GM18505 (cell line): ENCODE data around the gene MYO15B.

ENCODE experiments used
- ATAC-seq: cut with Tn5 transposase; IDR thresholded peaks from one replicate; pipeline ENCODE4 v1.9.1; 2021; ENCODE audit not compliant: unreplicated experiment
- POLR2A ChIP-seq: IDR thresholded peaks from 4 replicates; pipeline ENCODE4 v1.6.1; 2011; ENCODE audit warnings: borderline replicate concordance; ENCODE audit not compliant: insufficient read depth, insufficient read length; ENCODE audit errors: extremely low read depth

Gene MYO15B

GRCh38 chr17:75624714-75625345 lies 37.2 kb downstream of the MYO15B start:
- ATAC-seq = no peak
- TF ChIP-seq POLR2A = no peak

GRCh38 chr17:75625813-75626486 lies 38.4 kb downstream of the MYO15B start:
- TF ChIP-seq POLR2A = no peak
- ATAC-seq = no peak

DNA sequence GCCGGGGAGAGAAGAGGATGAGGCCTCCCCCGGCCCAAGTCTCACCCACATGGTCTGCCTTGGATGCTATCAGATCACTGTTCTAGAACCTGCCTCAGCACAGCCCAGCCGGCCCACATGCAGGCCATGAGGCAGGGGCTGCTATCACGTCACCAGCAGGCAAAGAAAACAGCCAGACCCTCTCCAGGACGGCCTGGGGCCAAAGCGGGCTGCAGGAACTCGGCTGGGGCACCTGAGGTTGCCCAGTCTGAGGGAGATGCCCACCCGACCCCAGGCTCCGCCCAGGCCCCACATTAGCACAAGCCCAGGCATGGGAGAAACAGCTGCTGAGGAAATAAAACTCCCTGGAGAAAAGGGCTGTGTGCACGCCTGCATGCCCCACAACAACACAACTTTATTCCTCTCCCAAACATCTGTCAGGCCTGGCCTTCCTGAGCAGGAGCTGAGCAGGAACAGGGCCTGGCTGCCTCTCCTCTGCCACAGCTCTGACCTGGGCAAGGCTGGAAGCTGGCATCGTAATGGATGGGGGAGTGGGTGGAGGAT lies 39.0 kb downstream of the MYO15B start:
- no peak for ATAC-seq
- TF ChIP-seq POLR2A = no peak

- no peak for TF ChIP-seq POLR2A
- no peak for ATAC-seq
Measured at GRCh38 chr17:75627094-75627493, 39.5 kb downstream of the MYO15B start.

GRCh38 chr17:75628425-75628824 lies 40.8 kb downstream of the MYO15B start:
- ATAC-seq = no peak
- no peak for TF ChIP-seq POLR2A

GRCh38 chr17:75629157-75629556 lies 41.6 kb downstream of the MYO15B start:
- TF ChIP-seq POLR2A = no peak
- no peak for ATAC-seq

- ATAC-seq = no peak
Measured at GRCh38 chr17:75630071-75630917, 42.7 kb downstream of the MYO15B start.

GRCh38 chr17:75631353-75631752 lies 43.8 kb downstream of the MYO15B start:
- TF ChIP-seq POLR2A = no peak
- ATAC-seq = no peak

More at GRCh38 chr17:75630071-75630917, 42.7 kb downstream of the MYO15B start:
- TF ChIP-seq POLR2A = no peak

- TF ChIP-seq POLR2A = no peak
- ATAC-seq = no peak
Measured at GRCh38 chr17:75632428-75632827, 44.8 kb downstream of the MYO15B start.

- no peak for ATAC-seq
- TF ChIP-seq POLR2A = no peak
Measured at GRCh38 chr17:75632863-75633485, 45.4 kb downstream of the MYO15B start, which contains the start of gene SMIM5. Gene SMIM5 (plus strand): TSS chr17:75633434. CDS start chr17:75640202, 6,768 bp downstream.

DNA sequence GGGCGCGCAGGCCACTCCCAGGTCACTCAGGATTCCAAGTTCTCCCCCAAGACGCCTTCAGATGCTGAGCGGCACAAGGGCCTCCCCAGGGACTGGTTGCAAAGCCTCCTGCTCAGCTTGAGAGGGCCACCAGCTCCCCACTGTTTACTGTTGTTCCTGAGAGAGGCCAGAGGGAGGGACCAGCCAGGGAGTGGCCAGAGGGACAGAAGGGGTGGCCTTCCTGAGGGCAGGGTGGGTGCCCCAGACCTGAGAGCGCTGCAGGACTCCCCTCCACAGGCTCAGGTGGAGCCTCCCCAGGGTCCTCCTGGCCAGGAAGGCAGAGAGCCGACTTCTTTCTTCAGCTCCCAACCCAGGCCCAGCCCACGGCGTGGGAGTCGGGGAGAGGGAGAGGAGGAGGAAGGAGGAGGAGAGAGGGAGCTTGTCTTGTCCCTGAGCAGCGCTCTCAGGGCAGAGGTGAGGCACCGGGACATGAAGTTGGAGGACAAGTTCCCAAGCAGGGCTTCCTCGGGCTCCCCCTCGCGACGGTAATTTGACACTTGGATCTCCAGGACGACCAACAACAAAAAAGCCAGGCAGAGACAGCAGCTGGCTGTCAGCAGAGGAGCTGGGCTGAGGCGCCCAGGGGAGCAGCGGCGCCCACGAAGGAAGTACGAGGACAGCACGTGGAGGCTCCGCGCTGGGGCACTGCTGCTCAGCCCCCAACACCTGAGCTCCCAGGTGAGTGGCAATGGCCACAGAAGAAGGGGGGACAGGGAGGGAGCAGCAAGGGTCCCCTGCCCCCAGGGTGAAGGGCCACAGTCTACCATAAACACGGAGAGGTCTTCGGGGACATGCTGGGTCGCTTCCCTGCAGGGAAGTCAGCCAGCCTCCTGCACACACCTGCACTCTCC lies 46.1 kb downstream of the MYO15B start:
- TF ChIP-seq POLR2A = no peak
- ATAC-seq = no peak

DNA sequence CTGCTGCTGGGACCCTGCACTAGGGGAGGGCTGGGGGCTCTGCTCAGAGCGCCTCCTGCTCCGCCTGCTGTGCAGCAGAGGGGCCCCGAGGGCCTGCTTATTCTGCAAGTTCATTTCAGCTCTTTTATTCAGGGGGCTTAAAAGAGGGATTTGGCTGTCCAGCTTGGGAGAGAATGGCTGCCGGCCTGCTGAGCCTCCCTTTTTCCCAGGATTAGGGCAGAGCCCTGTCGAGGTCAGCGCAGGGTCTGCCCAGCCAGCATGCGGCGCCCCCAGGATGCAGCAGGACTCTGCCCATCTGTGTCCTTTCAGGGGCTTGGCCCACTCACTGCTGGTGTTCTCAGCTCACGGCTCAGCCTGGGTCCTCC lies 46.8 kb downstream of the MYO15B start:
- no peak for TF ChIP-seq POLR2A
- ATAC-seq = no peak
